Upper lobe of left lung (tissue), 6 donors: ENCODE data around the gene TF. TPM values are rescaled to one million over a fixed set of nuclear protein-coding genes. Genes with fewer than 3 reads are reported as not detected.

ENCODE experiments used
- ATAC-seq, 2 donors: fragments of 200-7000 bp; cut with Tn5 transposase; one replicate each; pipeline ENCODE4 v1.9.1; 2022; ENCODE audit warnings: mild to moderate bottlenecking in 2 of 2, moderate library complexity in 2 of 2; ENCODE audit not compliant: low FRiP score in 2 of 2
- DNase-seq, 2 donors: peaks; one replicate each; pipeline ENCODE4 v3.0.0-alpha.2; 2019 to 2020
- H3K27ac ChIP-seq, 4 donors: fragments of 200-600 bp; sonication (generic); one replicate each; pipeline ENCODE4 v1.5.1; 2016 to 2019
- H3K27me3 ChIP-seq, 4 donors: fragments of 200-600 bp; sonication (generic); one replicate each; pipeline ENCODE4 v1.5.1; 2017 to 2019
- H3K36me3 ChIP-seq, 4 donors: fragments of 200-600 bp; sonication (generic); one replicate each; pipeline ENCODE4 v1.5.1; 2016 to 2019
- H3K4me1 ChIP-seq, 4 donors: fragments of 200-600 bp; sonication (generic); one replicate each; pipeline ENCODE4 v1.5.1; 2018 to 2019
- H3K4me3 ChIP-seq, 4 donors: fragments of 200-600 bp; sonication (generic); one replicate each; pipeline ENCODE4 v1.5.1; 2017 to 2019; ENCODE audit warnings: mild to moderate bottlenecking in 2 of 4, moderate library complexity in 1 of 4
- H3K9me3 ChIP-seq, 4 donors: fragments of 200-600 bp; sonication (generic); one replicate each; pipeline ENCODE4 v1.5.1; 2018 to 2019
- CTCF ChIP-seq, 6 experiments: fragments of 450-650 bp in 4 of 6; fragments of 200-600 bp in 2 of 6; sonication (generic) in 2 of 6; IDR thresholded peaks; one replicate each; pipeline ENCODE4 v1.5.1; 2016 to 2019; ENCODE audit warnings: antibody characterized with exemption in 6 of 6
- EP300 ChIP-seq, 4 donors: sonication (generic); formaldehyde crosslinking; IDR thresholded peaks; one replicate each; pipeline ENCODE4 v1.5.1; 2017; ENCODE audit warnings: antibody characterized with exemption in 4 of 4, control low read depth in 2 of 4
- POLR2A ChIP-seq, 4 donors: fragments of 450-650 bp; IDR thresholded peaks; one replicate each; pipeline ENCODE4 v1.5.1; 2016 to 2017; ENCODE audit warnings: antibody characterized with exemption in 4 of 4, mild to moderate bottlenecking in 2 of 4
- POLR2AphosphoS5 ChIP-seq, 2 donors: sonication (generic); formaldehyde crosslinking; IDR thresholded peaks; one replicate each; pipeline ENCODE4 v1.5.1; 2017; ENCODE audit warnings: antibody characterized with exemption in 2 of 2
- WGBS, 2 donors: methylation state at CpG; one replicate each; pipeline ENCODE4 v1.1.5; 2017 to 2018; 5-methylcytosine and 5-hydroxymethylcytosine counted together
- total RNA-seq, 6 donors: library from RNA; depleted of rRNA in 4 of 6; stranded (reverse); fragments of >200 nt in 4 of 6; gene quantifications; one replicate each; pipeline versions ENCODE4 v1.1.0 to v1.2.1, GENCODE V29; 2016 to 2021
- donor health status: DM: no; HTN: no; CAD: no; lungs with moderate emphysema.
- donor health status: DM: no; HTN: yes; CAD: no; lungs with severe emphysema.

The TF gene
- total RNA-seq, 6 donors from 2014 or later, result 0.61 to 15.5 (median 3.7) TPM

GRCh38 chr3:133837487-133838295 lies 91.5 kb downstream of the TF start:
- Histone ChIP-seq H3K4me3 (no peak overlapping the region), H3K4me1 (no peaks in the 10 kb centered on the region), H3K36me3 (no peaks in the 10 kb centered on the region), H3K9me3 (no peaks in the 10 kb centered on the region), H3K27me3 (no peaks in the 10 kb centered on the region), H3K27ac (no peak overlapping the region)
- DNase-seq, result no peak
- ATAC-seq, result no peak
- WGBS, 2 donors, result 83 to 90% methylated on average over 5 to 22 of the region's 22 CpGs
- no peak for TF ChIP-seq CTCF (IDR thresholded peaks at IDR 0.05)
- TF ChIP-seq POLR2AphosphoS5 (IDR thresholded peaks at IDR 0.05), result no peak
- TF ChIP-seq POLR2A (IDR thresholded peaks at IDR 0.05), result no peak
- TF ChIP-seq EP300 (IDR thresholded peaks at IDR 0.05), result no peak

GRCh38 chr3:133838296-133838789 lies 92.2 kb downstream of the TF start:
- ATAC-seq (no peak), DNase-seq (no peak)
- 91 to 94% methylated on average over 4 of the region's 4 CpGs for WGBS, 2 donors
- no peaks in the 10 kb centered on the region for H3K27me3 ChIP-seq
- no peaks in the 10 kb centered on the region for H3K36me3 ChIP-seq
- H3K4me3 ChIP-seq, result no peak overlapping the region
- no peaks in the 10 kb centered on the region for H3K4me1 ChIP-seq
- no peaks in the 10 kb centered on the region for H3K9me3 ChIP-seq
- TF ChIP-seq POLR2A (IDR thresholded peaks at IDR 0.05) (no peak), POLR2AphosphoS5 (IDR thresholded peaks at IDR 0.05) (no peak), CTCF (IDR thresholded peaks at IDR 0.05) (no peak), EP300 (IDR thresholded peaks at IDR 0.05) (no peak)
- no peak overlapping the region for H3K27ac ChIP-seq

GRCh38 chr3:133838916-133839800 lies 93.0 kb downstream of the TF start:
- WGBS, 2 donors, result 89 to 91% methylated on average over 5 to 12 of the region's 12 CpGs
- Histone ChIP-seq H3K36me3 (no peaks in the 10 kb centered on the region), H3K9me3 (no peaks in the 10 kb centered on the region), H3K4me3 (no peak overlapping the region), H3K4me1 (no peaks in the 10 kb centered on the region), H3K27ac (no peak overlapping the region), H3K27me3 (no peaks in the 10 kb centered on the region)
- ATAC-seq (no peak), DNase-seq (no peak)
- TF ChIP-seq CTCF (IDR thresholded peaks at IDR 0.05), result no peak
- TF ChIP-seq EP300 (IDR thresholded peaks at IDR 0.05), result no peak
- no peak for TF ChIP-seq POLR2A (IDR thresholded peaks at IDR 0.05)
- TF ChIP-seq POLR2AphosphoS5 (IDR thresholded peaks at IDR 0.05), result no peak

- H3K36me3 ChIP-seq, result no peaks in the 10 kb centered on the region
- H3K27me3 ChIP-seq, result no peaks in the 10 kb centered on the region
- no peak for TF ChIP-seq POLR2AphosphoS5 (IDR thresholded peaks at IDR 0.05)
- no peak for TF ChIP-seq POLR2A (IDR thresholded peaks at IDR 0.05)
- WGBS, 2 donors, result 95 to 100% methylated on average over 2 to 8 of the region's 9 CpGs
- H3K4me3 ChIP-seq, result no peak overlapping the region
- DNase-seq, result no peak
- H3K4me1 ChIP-seq, result no peaks in the 10 kb centered on the region
- H3K27ac ChIP-seq, result no peak overlapping the region
- no peak for ATAC-seq
- no peaks in the 10 kb centered on the region for H3K9me3 ChIP-seq
Measured at GRCh38 chr3:133840055-133840737, 94.0 kb downstream of the TF start.

- Histone ChIP-seq H3K27me3 (no peaks in the 10 kb centered on the region), H3K4me1 (no peaks in the 10 kb centered on the region), H3K36me3 (no peaks in the 10 kb centered on the region), H3K4me3 (no peak overlapping the region), H3K9me3 (no peaks in the 10 kb centered on the region), H3K27ac (no peak overlapping the region)
- ATAC-seq, result no peak
- no peak for DNase-seq
- WGBS, 2 donors, result 82 to 85% methylated on average over 5 to 6 of the region's 6 CpGs
- TF ChIP-seq CTCF (IDR thresholded peaks at IDR 0.05), result no peak
- no peak for TF ChIP-seq POLR2A (IDR thresholded peaks at IDR 0.05)
- no peak for TF ChIP-seq POLR2AphosphoS5 (IDR thresholded peaks at IDR 0.05)
- TF ChIP-seq EP300 (IDR thresholded peaks at IDR 0.05), result no peak
Measured at GRCh38 chr3:133840767-133841166, 94.6 kb downstream of the TF start.
